VCaP (cell line): ENCODE results near the gene H1-8.
"Not testable (repeated sequence)": the region's sequence is repeated elsewhere in the genome, so short reads cannot be mapped to it uniquely, and the experiment has no call there.

Experiments used
- H3K27ac ChIP-seq: fragments of 450-650 bp; 2 replicates; pipeline ENCODE4 v1.5.1; 2017
- TF ChIP-seq, protein P1 (sequence below): fragments of 450-650 bp; conservative IDR thresholded peaks from 2 replicates; pipeline ENCODE4 v1.5.1; 2017; ENCODE audit warnings: mild to moderate bottlenecking, moderate library complexity

H1-8 gene, protein sequence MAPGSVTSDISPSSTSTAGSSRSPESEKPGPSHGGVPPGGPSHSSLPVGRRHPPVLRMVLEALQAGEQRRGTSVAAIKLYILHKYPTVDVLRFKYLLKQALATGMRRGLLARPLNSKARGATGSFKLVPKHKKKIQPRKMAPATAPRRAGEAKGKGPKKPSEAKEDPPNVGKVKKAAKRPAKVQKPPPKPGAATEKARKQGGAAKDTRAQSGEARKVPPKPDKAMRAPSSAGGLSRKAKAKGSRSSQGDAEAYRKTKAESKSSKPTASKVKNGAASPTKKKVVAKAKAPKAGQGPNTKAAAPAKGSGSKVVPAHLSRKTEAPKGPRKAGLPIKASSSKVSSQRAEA

DNA sequence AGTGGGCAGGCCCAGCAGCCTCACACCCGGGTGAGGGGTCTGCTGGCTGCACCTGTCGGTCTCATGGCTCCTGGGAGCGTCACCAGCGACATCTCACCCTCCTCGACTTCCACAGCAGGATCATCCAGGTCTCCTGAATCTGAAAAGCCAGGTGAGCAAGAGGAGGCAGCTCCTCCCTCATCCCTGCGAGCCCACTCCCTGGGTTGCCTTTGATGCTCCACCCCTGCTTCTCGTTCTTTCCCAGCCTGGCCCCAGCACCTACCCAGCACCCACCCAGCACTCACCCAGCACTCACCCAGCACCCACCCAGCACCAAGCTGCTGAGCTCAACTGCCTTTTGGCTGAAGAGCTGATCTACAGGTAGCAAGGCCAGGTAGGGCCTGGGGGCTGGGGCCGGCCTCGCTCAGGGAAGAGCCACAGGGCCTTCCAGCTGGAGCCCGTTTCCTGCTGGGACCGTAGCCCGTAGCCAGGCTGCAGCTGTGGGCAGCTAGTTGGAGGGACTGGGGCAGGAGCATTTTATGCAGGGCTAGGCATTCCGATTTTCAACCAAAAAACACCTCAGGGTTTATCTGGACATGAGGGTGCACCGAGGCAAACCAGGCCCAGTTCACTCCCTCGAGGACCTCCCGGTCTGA lies at the start of gene H1-8:
Gene H1-8, plus strand, starts transcription at position 20 of the 635 bp plus-strand sequence. Its CDS starts 44 bp downstream, at position 64.
- TF ChIP-seq, protein P1, sequence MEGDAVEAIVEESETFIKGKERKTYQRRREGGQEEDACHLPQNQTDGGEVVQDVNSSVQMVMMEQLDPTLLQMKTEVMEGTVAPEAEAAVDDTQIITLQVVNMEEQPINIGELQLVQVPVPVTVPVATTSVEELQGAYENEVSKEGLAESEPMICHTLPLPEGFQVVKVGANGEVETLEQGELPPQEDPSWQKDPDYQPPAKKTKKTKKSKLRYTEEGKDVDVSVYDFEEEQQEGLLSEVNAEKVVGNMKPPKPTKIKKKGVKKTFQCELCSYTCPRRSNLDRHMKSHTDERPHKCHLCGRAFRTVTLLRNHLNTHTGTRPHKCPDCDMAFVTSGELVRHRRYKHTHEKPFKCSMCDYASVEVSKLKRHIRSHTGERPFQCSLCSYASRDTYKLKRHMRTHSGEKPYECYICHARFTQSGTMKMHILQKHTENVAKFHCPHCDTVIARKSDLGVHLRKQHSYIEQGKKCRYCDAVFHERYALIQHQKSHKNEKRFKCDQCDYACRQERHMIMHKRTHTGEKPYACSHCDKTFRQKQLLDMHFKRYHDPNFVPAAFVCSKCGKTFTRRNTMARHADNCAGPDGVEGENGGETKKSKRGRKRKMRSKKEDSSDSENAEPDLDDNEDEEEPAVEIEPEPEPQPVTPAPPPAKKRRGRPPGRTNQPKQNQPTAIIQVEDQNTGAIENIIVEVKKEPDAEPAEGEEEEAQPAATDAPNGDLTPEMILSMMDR, result no peak
- H3K27ac ChIP-seq, result no peak within 1 kb of the TSS

DNA sequence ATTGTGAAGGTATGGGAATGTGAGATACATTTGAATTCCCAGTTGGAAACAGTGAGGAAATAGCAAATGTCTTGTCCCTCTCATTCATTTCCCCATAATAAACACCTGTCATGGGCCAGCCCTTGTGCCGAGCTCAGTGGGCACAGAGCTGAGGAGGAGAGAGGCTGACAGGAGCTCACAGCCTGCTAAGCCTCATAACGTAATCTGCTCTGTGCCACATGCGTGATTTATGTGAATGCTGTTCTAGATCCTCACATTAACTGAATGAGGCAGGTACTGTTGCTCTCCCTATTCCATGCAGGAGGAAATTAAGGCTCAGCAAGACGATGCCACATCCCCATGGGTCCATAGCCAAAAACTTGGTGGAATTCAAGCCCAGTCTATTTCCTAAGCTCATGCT lies 49.8 kb upstream of the H1-8 start:
- TF ChIP-seq, protein P1, result no peak
- no peak overlapping the region for H3K27ac ChIP-seq

DNA sequence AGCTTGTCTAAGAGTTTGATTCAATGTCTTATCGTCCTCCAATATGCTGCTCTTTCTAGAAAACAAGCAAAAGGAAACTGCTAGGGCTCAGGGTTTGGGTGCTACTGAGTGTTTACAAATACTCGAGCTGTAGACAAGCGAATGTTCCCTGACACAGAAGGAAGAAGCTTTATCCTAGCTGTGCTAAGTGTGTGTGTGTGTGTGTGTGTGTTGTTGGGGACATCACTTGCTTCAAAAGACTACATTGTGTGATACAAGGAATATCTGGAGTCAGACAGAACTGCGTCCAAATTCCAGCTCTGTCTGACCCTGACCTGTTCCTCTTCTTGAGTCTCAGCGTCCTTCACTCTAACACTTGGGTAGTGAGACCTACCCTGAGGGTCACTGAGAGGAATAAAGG lies 48.5 kb upstream of the H1-8 start:
- H3K27ac ChIP-seq, result not testable (repeated sequence)

- not testable (repeated sequence) for H3K27ac ChIP-seq
Observed at GRCh38 chr3:129495006-129495639, 47.9 kb upstream of the H1-8 start.

GRCh38 chr3:129497876-129498275 lies 45.1 kb upstream of the H1-8 start:
- not testable (repeated sequence) for H3K27ac ChIP-seq

- not testable (repeated sequence) for H3K27ac ChIP-seq
Observed at GRCh38 chr3:129498603-129499488, 44.1 kb upstream of the H1-8 start.

DNA sequence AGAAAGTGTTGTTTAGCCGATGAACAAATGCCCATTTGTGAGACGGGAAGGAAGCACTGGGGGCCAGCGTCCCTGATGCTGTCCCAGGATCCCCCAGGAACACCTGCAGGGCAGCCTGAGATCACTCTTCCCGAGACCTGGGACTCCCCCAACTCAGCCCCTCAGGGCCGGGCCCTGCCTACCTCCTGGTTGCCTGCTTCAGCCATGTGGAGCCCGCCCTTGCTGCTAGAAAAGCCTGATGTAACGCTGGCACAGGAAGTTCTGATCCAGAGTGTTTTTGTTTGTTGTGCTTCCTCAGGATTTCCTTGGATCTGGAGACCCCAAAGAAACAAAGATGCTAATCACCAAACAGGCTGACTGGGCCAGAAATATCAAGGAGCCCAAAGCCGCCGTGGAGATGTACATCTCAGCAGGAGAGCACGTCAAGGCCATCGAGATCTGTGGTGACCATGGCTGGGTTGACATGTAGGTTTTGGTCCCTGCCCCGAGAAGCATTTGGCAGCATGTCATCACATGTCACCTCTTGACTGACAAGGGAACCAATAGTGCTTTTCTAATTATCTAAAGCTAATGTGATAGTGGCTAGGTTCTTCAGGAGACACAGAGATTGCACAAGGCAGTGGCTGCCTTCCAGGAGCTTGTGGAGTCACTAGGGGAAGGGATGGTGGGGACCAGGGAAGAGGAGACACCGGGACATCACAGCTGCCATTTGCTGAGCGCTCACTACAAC lies 43.2 kb upstream of the H1-8 start:
- not testable (repeated sequence) for H3K27ac ChIP-seq

DNA sequence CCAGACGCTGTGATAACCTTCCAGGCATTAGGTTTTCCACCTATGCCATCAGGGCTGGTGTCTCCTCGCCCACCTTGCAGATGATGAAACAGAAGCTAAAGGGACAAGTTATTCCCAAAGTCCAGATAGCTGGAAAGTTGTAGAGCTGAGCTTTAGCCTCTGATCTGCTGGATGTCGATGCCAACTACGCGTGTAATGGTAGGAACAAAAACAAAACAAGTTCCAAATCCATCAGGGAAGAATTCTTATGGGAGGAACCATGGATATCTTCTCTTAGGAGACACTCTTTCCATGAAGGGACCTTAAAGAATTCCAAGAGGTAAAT lies 42.7 kb upstream of the H1-8 start:
- H3K27ac ChIP-seq, result no peak overlapping the region
- TF ChIP-seq, protein P1, result no peak

DNA sequence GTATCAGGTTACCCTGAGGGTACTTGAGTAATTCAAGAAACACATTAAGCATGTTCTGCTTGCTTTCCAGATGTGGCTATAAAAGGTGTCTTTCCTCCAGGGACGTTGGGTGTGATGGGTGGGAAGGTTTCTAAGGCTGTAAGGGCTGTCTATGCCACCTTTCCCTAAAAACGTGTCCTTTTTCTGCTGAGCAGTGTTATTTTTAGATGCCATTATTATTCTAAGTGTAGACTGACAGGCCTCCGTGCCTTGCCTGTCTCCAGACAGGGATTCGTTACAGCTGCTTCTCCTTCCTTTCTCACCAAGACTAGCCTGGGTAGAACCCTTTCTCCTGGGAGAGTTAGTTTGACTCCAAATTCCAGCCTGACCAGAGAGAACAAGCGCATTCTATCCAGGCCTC lies 41.3 kb upstream of the H1-8 start:
- TF ChIP-seq, protein P1, result no peak
- no peak overlapping the region for H3K27ac ChIP-seq
